Lung (tissue), 12 donors: Measurements from ENCODE around the gene SLC18A3. TPM values are rescaled to one million over a fixed set of nuclear protein-coding genes. Genes with fewer than 3 reads are reported as not detected.

Experiments
- ATAC-seq: fragments of 200-7000 bp; cut with Tn5 transposase; one replicate; pipeline ENCODE4 v1.9.1; 2020; ENCODE audit warnings: moderate number of reproducible peaks; ENCODE audit not compliant: insufficient read depth, low FRiP score
- DNase-seq, 3 donors: peaks; one replicate each; pipeline ENCODE4 v3.0.0-alpha.2; 2013 to 2017
- H3K27ac ChIP-seq, 2 donors: one replicate each; pipeline ENCODE4 v1.5.1; 2013; ENCODE audit warnings: mild to moderate bottlenecking in 2 of 2, moderate library complexity in 2 of 2, control low read depth in 1 of 2, inconsistent platforms in 1 of 2, low read depth in 1 of 2, low read length in 1 of 2
- H3K27me3 ChIP-seq, 3 donors: one replicate each; pipeline ENCODE4 v1.5.1; 2013; ENCODE audit warnings: low read length in 2 of 3; ENCODE audit not compliant: control insufficient read depth in 3 of 3, insufficient read depth in 3 of 3
- H3K36me3 ChIP-seq, 4 donors: one replicate each; pipeline ENCODE4 v1.5.1; 2013; ENCODE audit warnings: low read length in 4 of 4, mild to moderate bottlenecking in 1 of 4, moderate library complexity in 1 of 4; ENCODE audit not compliant: control insufficient read depth in 4 of 4, insufficient read depth in 4 of 4
- H3K4me1 ChIP-seq, 5 donors: one replicate each; pipeline ENCODE4 v1.5.1; 2013; ENCODE audit warnings: low read length in 5 of 5, mild to moderate bottlenecking in 2 of 5, moderate library complexity in 1 of 5; ENCODE audit not compliant: control insufficient read depth in 5 of 5, insufficient read depth in 5 of 5
- H3K4me3 ChIP-seq: one replicate; pipeline ENCODE4 v1.5.1; 2013; ENCODE audit warnings: mild to moderate bottlenecking, control low read depth, moderate library complexity
- H3K9ac ChIP-seq, 2 donors: one replicate each; pipeline ENCODE4 v1.5.1; 2013; ENCODE audit warnings: low read length in 2 of 2, control low read depth in 1 of 2; ENCODE audit not compliant: insufficient read depth in 1 of 2
- H3K9me3 ChIP-seq, 4 donors: one replicate each; pipeline ENCODE4 v1.5.1; 2013; ENCODE audit warnings: low read length in 3 of 4, mild to moderate bottlenecking in 1 of 4, moderate library complexity in 1 of 4; ENCODE audit not compliant: control insufficient read depth in 4 of 4, insufficient read depth in 3 of 4
- WGBS, 2 donors: extraction: QIAGEN DNeasy Blood & Tissue Kit; methylation state at CpG; one replicate each; pipeline ENCODE4 v1.1.7; 2013; 5-methylcytosine and 5-hydroxymethylcytosine counted together
- polyA plus RNA-seq, 2 donors: library from polyadenylated mRNA; stranded (reverse); fragments of 200-250 nt; gene quantifications; one replicate each; pipeline ENCODE4 v1.2.1, GENCODE V29; 2013
- total RNA-seq, 2 donors: library from RNA; depleted of rRNA in 1 of 2; stranded (reverse); fragments of >200 nt in 1 of 2; gene quantifications; one replicate each; pipeline ENCODE4 v1.2.1, GENCODE V29; 2014 to 2021
- TF ChIP-seq, protein P1 (sequence below): IDR thresholded peaks from 2 replicates; pipeline ENCODE4 v1.5.1; 2012; ENCODE audit warnings: mild to moderate bottlenecking; ENCODE audit errors: control extremely low read depth, extremely low read depth
- donor health status: control.
- donor health status: control.
- donor health status: Bipolar disorder and iron deficiency.
- donor health status: healthy.
- donor health status: DM: yes; HTN: yes; CAD: no.

The SLC18A3 gene
- total and polyA plus RNA-seq, 4 donors: not detected

DNA sequence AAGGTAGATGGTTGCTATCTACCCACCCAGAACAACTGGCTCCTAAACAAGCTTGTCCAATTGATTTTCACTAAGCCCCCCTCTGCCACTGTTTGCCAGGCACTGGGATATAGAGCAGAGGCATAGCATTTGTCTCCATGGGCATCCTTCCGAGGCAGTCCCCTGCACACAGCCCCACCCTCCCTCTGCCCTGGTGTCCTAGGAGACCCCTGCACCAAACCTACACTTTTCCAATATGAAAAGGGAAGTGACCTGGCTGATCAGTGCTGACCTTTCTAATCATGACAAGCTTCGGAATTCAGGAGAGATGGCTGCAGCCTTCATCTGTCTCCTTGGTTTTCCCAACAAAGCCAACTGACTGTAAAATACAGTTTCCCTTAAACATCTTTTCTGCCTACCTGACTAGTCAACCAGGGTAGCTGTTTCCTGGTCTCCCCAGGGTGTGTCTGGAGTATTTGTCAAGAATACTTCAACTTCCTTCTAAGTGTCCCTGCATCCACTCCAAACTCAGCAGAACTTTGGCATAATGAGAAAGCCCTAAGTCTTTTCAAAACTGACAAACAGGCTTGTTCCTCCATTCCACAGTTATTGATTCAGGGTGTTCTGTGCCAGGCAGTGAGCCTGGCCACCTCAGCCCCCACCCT lies 7.6 kb upstream of the SLC18A3 start:
- Histone ChIP-seq H3K27me3 (peaks cover 0 to 13% (median under 1%) of the 10 kb centered on the region in 3 donors), H3K36me3 (no peaks in the 10 kb centered on the region), H3K9me3 (no peaks in the 10 kb centered on the region), H3K9ac (no peak overlapping the region), H3K27ac (no peak overlapping the region), H3K4me3 (no peak overlapping the region), H3K4me1 (no peaks in the 10 kb centered on the region)
- 70 to 76% methylated on average over 2 of the region's 2 CpGs for WGBS, 2 donors
- ATAC-seq: no peak
- no peak for DNase-seq
- TF ChIP-seq, protein P1, sequence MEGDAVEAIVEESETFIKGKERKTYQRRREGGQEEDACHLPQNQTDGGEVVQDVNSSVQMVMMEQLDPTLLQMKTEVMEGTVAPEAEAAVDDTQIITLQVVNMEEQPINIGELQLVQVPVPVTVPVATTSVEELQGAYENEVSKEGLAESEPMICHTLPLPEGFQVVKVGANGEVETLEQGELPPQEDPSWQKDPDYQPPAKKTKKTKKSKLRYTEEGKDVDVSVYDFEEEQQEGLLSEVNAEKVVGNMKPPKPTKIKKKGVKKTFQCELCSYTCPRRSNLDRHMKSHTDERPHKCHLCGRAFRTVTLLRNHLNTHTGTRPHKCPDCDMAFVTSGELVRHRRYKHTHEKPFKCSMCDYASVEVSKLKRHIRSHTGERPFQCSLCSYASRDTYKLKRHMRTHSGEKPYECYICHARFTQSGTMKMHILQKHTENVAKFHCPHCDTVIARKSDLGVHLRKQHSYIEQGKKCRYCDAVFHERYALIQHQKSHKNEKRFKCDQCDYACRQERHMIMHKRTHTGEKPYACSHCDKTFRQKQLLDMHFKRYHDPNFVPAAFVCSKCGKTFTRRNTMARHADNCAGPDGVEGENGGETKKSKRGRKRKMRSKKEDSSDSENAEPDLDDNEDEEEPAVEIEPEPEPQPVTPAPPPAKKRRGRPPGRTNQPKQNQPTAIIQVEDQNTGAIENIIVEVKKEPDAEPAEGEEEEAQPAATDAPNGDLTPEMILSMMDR: no peak

DNA sequence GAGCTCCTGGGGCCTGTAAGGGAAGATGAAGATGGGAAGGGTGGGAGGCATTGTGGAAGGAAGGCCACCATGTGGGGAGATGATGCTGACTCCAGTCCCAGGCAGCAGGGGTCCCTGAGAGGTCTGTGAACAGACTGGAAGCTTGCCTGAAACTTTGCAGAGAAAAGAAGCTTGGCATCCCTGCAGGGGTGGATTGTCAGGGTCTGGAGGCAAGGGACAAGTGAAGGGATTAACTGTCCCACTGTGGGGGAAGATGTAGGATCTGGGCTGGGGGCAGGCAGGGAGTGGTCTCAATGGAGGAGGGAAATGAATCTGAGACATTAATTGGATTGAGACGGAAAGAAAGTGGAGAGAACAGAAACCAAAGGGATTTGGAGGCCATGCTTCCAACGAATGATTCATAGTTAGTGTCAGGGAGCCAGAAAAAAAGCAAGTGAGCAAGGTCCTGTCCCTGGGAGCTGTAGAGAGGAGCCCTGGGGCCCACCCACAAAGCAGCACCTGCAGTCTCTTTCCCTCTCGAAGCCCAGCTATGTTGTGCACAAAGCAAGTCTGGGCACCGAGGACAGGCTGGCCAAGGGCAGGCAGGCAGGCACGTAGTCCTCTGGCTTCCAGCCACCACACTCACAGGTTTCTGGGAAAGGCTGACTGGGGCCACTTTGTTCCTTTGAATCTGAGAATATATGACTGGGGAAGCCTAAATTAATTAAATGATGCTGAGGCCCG lies 4.7 kb upstream of the SLC18A3 start:
- DNase-seq: peak in 1 of 3 donors; percentile 2
- Histone ChIP-seq H3K4me3 (no peak overlapping the region), H3K27ac (no peak overlapping the region), H3K4me1 (peaks cover 0 to 8% (median 0%) of the 10 kb centered on the region in 5 donors), H3K9ac (no peak overlapping the region), H3K9me3 (no peaks in the 10 kb centered on the region), H3K36me3 (no peaks in the 10 kb centered on the region), H3K27me3 (peaks cover 0 to 32% (median 20%) of the 10 kb centered on the region in 3 donors)
- 75 to 77% methylated on average over 6 of the region's 6 CpGs for WGBS, 2 donors
- no peak for ATAC-seq
- TF ChIP-seq, protein P1: no peak

DNA sequence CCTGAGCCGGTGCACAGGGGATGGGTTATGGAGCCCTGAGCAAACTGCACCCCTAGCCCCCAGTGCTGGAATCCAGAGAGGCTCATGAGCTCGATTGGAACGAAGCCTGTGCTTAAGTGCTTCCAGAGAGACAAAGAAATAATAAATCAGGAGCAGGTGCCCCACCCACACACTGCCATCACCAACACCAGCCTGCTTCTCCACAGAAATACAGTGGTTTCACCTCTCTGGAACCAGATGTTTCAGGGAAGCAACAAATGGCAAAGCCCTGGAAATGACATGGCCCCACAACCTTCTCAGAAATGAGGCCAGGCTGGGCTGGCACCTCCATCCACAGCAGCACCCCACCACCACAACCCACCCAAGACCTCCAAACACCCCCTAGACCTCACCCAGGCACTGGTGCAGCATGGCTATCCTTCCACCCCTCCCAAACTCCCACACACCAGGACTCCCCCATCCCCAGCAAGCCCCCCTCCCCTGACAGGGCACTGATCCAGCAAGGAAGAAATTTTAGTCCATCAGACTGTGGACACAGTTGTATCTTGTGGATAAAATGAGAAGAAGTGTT lies 4.1 kb upstream of the SLC18A3 start:
- Histone ChIP-seq H3K27me3 (peaks cover 0 to 36% (median 21%) of the 10 kb centered on the region in 3 donors), H3K27ac (no peak overlapping the region), H3K36me3 (no peaks in the 10 kb centered on the region), H3K9ac (no peak overlapping the region), H3K9me3 (peaks cover 0 to 3% (median 0%) of the 10 kb centered on the region in 4 donors), H3K4me3 (no peak overlapping the region), H3K4me1 (peaks cover 0 to 12% (median 0%) of the 10 kb centered on the region in 5 donors)
- DNase-seq (no peak), ATAC-seq (no peak)
- TF ChIP-seq, protein P1: no peak
- WGBS, 2 donors: 46 to 65% methylated on average over 3 of the region's 3 CpGs
